Measurements from ENCODE around the gene COL20A1.

COL20A1 gene

GRCh38 chr20:63295846-63296245 is 2.9 kb downstream of the COL20A1 start (continued):
- no peak for TF ChIP-seq TSHZ2 (CRISPR knock-in tag; IDR thresholded peaks at IDR 0.05)
- TF ChIP-seq, protein P1, sequence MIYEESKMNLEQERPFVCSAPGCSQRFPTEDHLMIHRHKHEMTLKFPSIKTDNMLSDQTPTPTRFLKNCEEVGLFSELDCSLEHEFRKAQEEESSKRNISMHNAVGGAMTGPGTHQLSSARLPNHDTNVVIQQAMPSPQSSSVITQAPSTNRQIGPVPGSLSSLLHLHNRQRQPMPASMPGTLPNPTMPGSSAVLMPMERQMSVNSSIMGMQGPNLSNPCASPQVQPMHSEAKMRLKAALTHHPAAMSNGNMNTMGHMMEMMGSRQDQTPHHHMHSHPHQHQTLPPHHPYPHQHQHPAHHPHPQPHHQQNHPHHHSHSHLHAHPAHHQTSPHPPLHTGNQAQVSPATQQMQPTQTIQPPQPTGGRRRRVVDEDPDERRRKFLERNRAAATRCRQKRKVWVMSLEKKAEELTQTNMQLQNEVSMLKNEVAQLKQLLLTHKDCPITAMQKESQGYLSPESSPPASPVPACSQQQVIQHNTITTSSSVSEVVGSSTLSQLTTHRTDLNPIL (CRISPR knock-in tag; IDR thresholded peaks at IDR 0.05; ENCODE audit: low read depth), result no peak
- TF ChIP-seq TOX (CRISPR knock-in tag; IDR thresholded peaks at IDR 0.05; ENCODE audit: borderline replicate concordance), result no peak
- TF ChIP-seq, protein P2, sequence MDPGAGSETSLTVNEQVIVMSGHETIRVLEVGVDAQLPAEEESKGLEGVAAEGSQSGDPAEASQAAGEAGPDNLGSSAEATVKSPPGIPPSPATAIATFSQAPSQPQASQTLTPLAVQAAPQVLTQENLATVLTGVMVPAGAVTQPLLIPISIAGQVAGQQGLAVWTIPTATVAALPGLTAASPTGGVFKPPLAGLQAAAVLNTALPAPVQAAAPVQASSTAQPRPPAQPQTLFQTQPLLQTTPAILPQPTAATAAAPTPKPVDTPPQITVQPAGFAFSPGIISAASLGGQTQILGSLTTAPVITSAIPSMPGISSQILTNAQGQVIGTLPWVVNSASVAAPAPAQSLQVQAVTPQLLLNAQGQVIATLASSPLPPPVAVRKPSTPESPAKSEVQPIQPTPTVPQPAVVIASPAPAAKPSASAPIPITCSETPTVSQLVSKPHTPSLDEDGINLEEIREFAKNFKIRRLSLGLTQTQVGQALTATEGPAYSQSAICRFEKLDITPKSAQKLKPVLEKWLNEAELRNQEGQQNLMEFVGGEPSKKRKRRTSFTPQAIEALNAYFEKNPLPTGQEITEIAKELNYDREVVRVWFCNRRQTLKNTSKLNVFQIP (CRISPR knock-in tag; IDR thresholded peaks at IDR 0.05; ENCODE audit: borderline replicate concordance, low read depth), result no peak

DNA sequence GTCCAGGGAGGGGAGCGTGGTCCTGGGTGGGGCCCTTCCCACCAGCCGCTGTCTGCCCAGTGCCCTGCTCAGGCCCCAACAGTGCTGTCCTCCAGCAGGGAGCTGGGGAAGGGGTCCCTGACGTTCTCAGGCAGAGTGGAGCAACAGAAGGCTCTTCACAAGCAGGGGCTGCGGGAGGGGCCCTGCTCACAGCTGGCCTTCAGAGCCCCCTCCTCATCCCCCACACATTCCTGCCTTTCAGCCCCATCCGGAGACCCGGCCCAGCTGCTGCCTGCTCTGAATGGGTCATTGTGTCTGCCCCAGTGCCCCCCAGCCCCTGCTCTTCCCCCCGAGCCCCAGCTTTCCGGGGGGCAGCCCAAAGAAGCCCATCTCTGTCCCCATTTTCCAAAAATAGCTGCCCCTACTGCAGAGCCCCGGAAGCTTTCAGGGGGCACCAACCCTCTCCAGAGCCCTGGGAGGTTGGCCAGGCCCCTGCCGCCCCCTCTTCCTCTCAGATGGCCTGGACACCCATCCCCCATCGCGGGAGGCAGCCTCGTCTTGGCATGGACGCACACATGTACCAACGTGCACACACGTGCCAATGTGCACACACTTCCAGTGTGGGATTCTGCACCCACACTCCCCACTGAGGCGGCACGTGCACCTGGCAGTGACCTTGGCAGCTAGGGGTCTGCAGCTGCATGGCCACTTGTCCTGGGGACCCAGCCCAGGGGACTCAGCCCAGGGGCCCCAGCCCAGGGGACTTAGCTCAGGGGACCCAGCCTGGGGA is 3.7 kb downstream of the COL20A1 start:
- TF ChIP-seq PPARA (CRISPR knock-in tag; IDR thresholded peaks at IDR 0.05; ENCODE audit: borderline replicate concordance) (no peak), GLIS3 (CRISPR knock-in tag; IDR thresholded peaks at IDR 0.05) (no peak), ZFP3 (CRISPR knock-in tag; IDR thresholded peaks at IDR 0.05) (no peak), BACH2 (CRISPR knock-in tag; IDR thresholded peaks at IDR 0.05; ENCODE audit: borderline replicate concordance) (no peak), ZNF70 (CRISPR knock-in tag; IDR thresholded peaks at IDR 0.05) (no peak), SNAI2 (CRISPR knock-in tag; IDR thresholded peaks at IDR 0.05) (no peak), ARNTL (CRISPR knock-in tag; IDR thresholded peaks at IDR 0.05; ENCODE audit: borderline replicate concordance, low read depth) (no peak), TCF4 (CRISPR knock-in tag; IDR thresholded peaks at IDR 0.05; ENCODE audit: borderline replicate concordance) (no peak), ZNF8 (CRISPR knock-in tag; IDR thresholded peaks at IDR 0.05) (no peak), TOX (CRISPR knock-in tag; IDR thresholded peaks at IDR 0.05; ENCODE audit: borderline replicate concordance) (no peak), CSDC2 (CRISPR knock-in tag; IDR thresholded peaks at IDR 0.05) (no peak), ESRRG (CRISPR knock-in tag; IDR thresholded peaks at IDR 0.05) (no peak), OSR1 (CRISPR knock-in tag; IDR thresholded peaks at IDR 0.05) (no peak), ZFP30 (CRISPR knock-in tag; IDR thresholded peaks at IDR 0.05) (no peak), ZC3H10 (CRISPR knock-in tag; IDR thresholded peaks at IDR 0.05) (no peak)
- TF ChIP-seq, protein P3, sequence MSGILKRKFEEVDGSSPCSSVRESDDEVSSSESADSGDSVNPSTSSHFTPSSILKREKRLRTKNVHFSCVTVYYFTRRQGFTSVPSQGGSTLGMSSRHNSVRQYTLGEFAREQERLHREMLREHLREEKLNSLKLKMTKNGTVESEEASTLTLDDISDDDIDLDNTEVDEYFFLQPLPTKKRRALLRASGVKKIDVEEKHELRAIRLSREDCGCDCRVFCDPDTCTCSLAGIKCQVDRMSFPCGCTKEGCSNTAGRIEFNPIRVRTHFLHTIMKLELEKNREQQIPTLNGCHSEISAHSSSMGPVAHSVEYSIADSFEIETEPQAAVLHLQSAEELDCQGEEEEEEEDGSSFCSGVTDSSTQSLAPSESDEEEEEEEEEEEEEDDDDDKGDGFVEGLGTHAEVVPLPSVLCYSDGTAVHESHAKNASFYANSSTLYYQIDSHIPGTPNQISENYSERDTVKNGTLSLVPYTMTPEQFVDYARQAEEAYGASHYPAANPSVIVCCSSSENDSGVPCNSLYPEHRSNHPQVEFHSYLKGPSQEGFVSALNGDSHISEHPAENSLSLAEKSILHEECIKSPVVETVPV (CRISPR knock-in tag; IDR thresholded peaks at IDR 0.05), result no peak
- TF ChIP-seq, protein P2 (CRISPR knock-in tag; IDR thresholded peaks at IDR 0.05; ENCODE audit: borderline replicate concordance, low read depth), result no peak
- no peak for ATAC-seq

DNA sequence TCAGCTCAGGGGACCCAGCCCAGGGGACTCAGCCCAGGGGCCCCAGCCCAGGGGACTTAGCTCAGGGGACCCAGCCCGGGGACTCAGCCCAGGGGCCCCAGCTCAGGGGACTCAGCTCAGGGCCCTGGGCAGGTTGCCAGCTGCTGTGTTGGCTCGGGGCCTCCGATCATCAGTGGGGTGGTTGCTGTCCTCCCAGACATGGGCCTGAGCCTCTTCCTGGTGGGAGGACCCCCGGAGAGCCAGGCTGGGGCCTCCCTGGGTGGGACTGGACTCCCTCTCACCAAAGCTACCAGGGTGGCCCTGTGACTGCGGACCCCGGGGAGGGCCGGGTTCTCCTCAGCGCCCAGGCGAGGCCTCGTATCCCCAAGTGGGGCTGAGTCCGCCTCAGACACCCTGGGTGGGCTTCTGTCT is 4.4 kb downstream of the COL20A1 start:
- no peak for ATAC-seq
- TF ChIP-seq, protein P3 (CRISPR knock-in tag; IDR thresholded peaks at IDR 0.05), result no peak
- TF ChIP-seq ESRRG (CRISPR knock-in tag; IDR thresholded peaks at IDR 0.05) (no peak), ISL1 (CRISPR knock-in tag; IDR thresholded peaks at IDR 0.05) (no peak), ZNF8 (CRISPR knock-in tag; IDR thresholded peaks at IDR 0.05) (no peak), ZFP30 (CRISPR knock-in tag; IDR thresholded peaks at IDR 0.05) (no peak), TOX (CRISPR knock-in tag; IDR thresholded peaks at IDR 0.05; ENCODE audit: borderline replicate concordance) (no peak), BACH2 (CRISPR knock-in tag; IDR thresholded peaks at IDR 0.05; ENCODE audit: borderline replicate concordance) (no peak), RARB (CRISPR knock-in tag; IDR thresholded peaks at IDR 0.05) (no peak), OSR1 (CRISPR knock-in tag; IDR thresholded peaks at IDR 0.05) (no peak), PPARA (CRISPR knock-in tag; IDR thresholded peaks at IDR 0.05; ENCODE audit: borderline replicate concordance) (no peak), ZNF565 (CRISPR knock-in tag; conservative IDR thresholded peaks at IDR 0.05; ENCODE audit: low read depth) (no peak)
- TF ChIP-seq, protein P2 (CRISPR knock-in tag; IDR thresholded peaks at IDR 0.05; ENCODE audit: borderline replicate concordance, low read depth), result no peak
